Neural crest cell (in vitro differentiated cells): ENCODE results near the gene JAK3. TPM values are rescaled to one million over a fixed set of nuclear protein-coding genes. Genes with fewer than 3 reads are reported as not detected.

ENCODE experiments used
- DNase-seq: peaks from one replicate; pipeline ENCODE4 v3.0.0; 2021; ENCODE audit warnings: low read depth, mixed read lengths, low spot score
- H3K27ac Mint-ChIP-seq: one replicate; pipeline ENCODE4 v1.8.0; 2021; ENCODE audit warnings: mild to moderate bottlenecking, mixed read lengths; ENCODE audit not compliant: unreplicated experiment
- H3K27me3 Mint-ChIP-seq: 2 replicates; pipeline ENCODE4 v1.8.0; 2021; ENCODE audit warnings: low read depth, mild to moderate bottlenecking, mixed read lengths
- H3K36me3 Mint-ChIP-seq: 2 replicates; pipeline ENCODE4 v1.8.0; 2021; ENCODE audit warnings: low read depth, mild to moderate bottlenecking, mixed read lengths
- H3K4me1 Mint-ChIP-seq: 2 replicates; pipeline ENCODE4 v1.8.0; 2021; ENCODE audit warnings: mixed read lengths
- H3K4me3 Mint-ChIP-seq: one replicate; pipeline ENCODE4 v1.8.0; 2021; ENCODE audit warnings: mild to moderate bottlenecking, mixed read lengths
- H3K9me3 Mint-ChIP-seq: 2 replicates; pipeline ENCODE4 v1.8.0; 2021; ENCODE audit warnings: mixed read lengths
- total RNA-seq: library from RNA; stranded (reverse); gene quantifications from 2 replicates; pipeline ENCODE4 v1.2.1, GENCODE V29; 2021
- TF ChIP-seq, protein P1 (sequence below): fragments of 200-600 bp; sonication (generic); conservative IDR thresholded peaks from 2 replicates; pipeline ENCODE4 v1.5.0; 2021; ENCODE audit warnings: antibody characterized with exemption, mild to moderate bottlenecking

Gene JAK3
- total RNA-seq, 1 donor from 2014 or later, result 1.6 TPM

DNA sequence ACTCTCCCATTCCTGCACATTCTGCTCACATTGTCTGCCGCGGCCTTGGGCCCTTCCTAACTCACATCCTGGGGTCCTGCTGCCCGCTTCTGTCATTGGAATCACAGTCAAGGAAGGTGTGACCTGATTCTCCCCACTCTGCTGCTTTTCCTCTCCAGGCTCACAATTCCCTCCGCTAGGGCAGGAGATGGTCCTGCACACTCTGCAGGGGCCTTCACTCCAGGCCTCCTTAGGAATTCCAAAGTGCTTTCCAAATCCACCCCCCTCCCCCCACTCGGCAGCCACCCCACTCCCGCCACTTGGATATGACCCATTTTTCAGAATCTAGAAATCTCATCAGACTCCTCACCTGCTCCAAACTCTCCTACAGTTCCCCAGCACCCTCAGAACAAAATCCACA, 20.9 kb upstream of the JAK3 start:
- no peaks in the 10 kb centered on the region for H3K9me3 Mint-ChIP-seq
- no peak overlapping the region for H3K27ac Mint-ChIP-seq
- peaks cover 14% of the 10 kb centered on the region for H3K36me3 Mint-ChIP-seq
- H3K27me3 Mint-ChIP-seq, result peaks cover 77% of the 10 kb centered on the region
- H3K4me1 Mint-ChIP-seq, result no peaks in the 10 kb centered on the region
- TF ChIP-seq, protein P1, sequence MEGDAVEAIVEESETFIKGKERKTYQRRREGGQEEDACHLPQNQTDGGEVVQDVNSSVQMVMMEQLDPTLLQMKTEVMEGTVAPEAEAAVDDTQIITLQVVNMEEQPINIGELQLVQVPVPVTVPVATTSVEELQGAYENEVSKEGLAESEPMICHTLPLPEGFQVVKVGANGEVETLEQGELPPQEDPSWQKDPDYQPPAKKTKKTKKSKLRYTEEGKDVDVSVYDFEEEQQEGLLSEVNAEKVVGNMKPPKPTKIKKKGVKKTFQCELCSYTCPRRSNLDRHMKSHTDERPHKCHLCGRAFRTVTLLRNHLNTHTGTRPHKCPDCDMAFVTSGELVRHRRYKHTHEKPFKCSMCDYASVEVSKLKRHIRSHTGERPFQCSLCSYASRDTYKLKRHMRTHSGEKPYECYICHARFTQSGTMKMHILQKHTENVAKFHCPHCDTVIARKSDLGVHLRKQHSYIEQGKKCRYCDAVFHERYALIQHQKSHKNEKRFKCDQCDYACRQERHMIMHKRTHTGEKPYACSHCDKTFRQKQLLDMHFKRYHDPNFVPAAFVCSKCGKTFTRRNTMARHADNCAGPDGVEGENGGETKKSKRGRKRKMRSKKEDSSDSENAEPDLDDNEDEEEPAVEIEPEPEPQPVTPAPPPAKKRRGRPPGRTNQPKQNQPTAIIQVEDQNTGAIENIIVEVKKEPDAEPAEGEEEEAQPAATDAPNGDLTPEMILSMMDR, result no peak
- peak overlapping the region; percentile 69 for H3K4me3 Mint-ChIP-seq
- DNase-seq, result no peak

DNA sequence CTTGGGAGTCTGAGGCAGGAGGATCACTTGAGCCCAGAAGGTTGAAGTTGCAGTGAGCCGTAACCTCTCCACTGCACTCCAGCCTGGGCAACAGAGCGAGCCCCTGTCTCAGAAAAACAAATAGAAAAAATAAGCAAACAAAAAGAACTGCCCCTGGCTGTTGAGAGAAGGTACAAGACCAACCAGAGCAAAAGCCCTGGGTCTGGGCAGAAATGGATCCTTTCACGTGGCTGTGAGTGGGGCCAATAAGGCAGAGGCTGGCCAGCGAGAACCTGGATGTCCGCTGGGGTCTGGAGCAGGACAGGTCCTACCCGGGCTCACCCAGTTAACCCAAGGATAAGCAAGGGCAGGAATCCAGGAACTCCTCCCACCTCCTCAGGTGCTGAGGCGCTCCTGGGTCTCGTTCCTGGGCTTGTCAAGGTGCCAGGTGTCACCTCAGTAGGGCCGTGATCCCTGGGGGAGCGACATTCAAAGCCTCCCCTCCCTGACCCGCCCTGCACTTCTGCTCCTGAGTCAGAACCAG, 19.2 kb upstream of the JAK3 start:
- no peak for DNase-seq
- no peak overlapping the region for H3K27ac Mint-ChIP-seq
- TF ChIP-seq, protein P1, result no peak
- no peaks in the 10 kb centered on the region for H3K9me3 Mint-ChIP-seq
- H3K36me3 Mint-ChIP-seq, result peaks cover 16% of the 10 kb centered on the region
- H3K4me3 Mint-ChIP-seq, result peak overlapping the region; percentile 81
- H3K4me1 Mint-ChIP-seq, result no peaks in the 10 kb centered on the region
- peaks cover 71% of the 10 kb centered on the region for H3K27me3 Mint-ChIP-seq

DNA sequence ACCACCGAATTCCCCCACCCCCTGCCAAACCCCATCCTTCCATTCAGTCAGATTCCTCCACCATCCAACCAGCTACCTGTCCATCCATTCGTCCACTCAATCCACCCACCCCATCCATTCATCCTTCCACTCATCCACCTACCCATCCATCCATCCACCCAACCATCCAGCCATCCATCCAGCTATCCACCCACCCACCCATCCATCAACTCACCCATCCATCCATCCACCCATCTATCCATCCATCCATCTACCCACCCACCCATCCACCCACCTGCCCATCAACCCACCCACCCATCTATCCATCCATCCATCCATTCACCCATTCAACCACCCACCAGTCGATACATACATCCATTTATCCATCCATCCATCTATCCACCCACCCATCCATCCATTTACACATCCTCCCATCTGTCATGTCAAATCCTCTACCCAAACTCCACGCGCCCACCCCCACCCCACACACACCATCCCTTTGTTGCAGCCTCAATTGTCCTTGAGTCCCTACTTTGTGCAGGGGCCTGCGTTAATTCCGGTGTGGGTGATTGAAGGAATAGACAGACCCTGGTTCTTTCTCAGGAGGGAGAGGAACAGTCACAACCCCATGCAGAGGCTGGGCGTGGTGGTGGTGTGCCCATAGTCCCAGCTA, 18.7 kb upstream of the JAK3 start:
- no peak overlapping the region for H3K27ac Mint-ChIP-seq
- H3K4me3 Mint-ChIP-seq, result peak overlapping the region; percentile 83
- H3K27me3 Mint-ChIP-seq, result peaks cover 66% of the 10 kb centered on the region
- H3K36me3 Mint-ChIP-seq, result peaks cover 18% of the 10 kb centered on the region
- peaks cover 4% of the 10 kb centered on the region for H3K4me1 Mint-ChIP-seq
- TF ChIP-seq, protein P1, result no peak
- H3K9me3 Mint-ChIP-seq, result no peaks in the 10 kb centered on the region
- no peak for DNase-seq

DNA sequence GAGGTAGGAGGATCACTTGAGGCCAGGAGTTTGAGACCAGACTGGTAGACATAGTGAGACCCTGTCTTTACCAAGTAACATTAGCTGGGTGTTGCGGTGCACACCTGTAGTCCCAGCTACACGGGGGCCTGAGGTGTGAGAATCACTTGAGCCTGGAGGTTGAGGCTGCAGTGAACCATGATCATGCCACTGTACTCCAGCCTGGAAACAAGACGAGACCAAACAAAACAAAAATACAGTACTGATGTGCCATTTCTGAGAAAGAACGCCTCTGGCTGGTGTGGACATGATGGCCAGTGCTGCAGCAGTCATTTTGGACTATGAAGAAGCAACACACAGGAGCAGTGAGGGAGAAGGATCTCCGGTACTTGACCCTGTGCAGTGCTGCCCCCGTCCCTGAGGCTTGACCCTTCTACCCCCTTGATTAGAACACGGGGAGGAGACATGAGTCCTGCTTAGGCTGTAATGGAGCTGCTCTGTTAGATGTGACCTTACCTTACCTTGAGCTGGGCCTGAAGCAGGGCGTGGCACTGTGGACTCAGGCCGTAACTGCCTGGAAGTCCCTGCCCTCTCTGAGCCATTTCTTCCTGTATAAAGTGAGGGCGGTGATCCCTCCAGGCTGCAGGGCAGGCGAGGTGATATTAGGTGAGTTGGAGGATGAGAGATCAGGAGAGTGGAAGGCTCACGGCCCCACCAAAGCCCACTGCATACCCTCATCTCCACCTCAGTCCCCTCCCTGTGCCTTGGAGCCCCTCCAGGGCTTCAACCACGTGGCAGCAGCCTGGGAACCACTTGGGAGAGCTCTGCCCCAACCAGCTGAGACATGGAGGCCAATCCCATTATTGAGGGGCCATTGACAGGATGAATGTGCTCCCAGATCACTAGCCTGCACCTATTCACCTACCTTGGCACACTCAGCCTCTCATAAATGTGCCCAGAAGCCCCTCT, 17.9 kb upstream of the JAK3 start:
- H3K27me3 Mint-ChIP-seq, result peaks cover 58% of the 10 kb centered on the region
- H3K27ac Mint-ChIP-seq, result no peak overlapping the region
- no peak for DNase-seq
- peaks cover 12% of the 10 kb centered on the region for H3K4me1 Mint-ChIP-seq
- peak overlapping the region; percentile 83 for H3K4me3 Mint-ChIP-seq
- H3K9me3 Mint-ChIP-seq, result no peaks in the 10 kb centered on the region
- H3K36me3 Mint-ChIP-seq, result peaks cover 22% of the 10 kb centered on the region
- TF ChIP-seq, protein P1, result no peak

DNA sequence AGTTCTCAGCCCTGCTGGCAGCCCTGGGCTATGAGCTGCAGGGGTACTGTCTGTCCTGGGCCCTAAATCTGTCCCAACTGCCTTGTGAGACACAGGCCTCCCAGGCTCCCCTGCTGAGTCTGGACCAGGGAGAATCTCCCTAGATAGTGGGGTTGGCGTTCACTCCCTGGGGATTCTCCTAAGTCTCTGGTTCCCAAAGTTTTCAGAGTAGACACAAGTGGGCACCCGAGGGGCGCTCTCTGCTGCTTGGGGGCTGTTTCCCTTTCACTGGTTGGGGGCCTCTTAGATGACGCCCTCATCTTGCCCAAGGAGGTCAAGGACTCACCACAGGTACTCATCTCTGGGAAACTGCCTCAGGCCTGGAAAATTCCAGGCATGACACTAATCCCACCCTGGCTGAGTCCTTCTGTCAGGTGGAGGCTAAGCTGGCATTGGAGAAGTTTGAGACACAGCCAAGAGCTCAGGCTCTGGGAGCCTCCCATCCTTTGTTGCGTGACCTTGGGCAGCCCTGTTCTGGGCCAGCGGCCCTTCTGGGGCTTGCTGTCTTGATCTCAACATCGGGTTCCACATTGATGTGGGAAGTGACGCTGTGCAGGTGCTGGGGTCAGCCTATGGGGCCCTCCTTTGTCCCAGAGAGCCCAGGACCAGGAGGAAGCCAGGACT, 15.9 kb upstream of the JAK3 start:
- Mint-ChIP-seq H3K4me1 (peaks cover 28% of the 10 kb centered on the region), H3K27me3 (peaks cover 43% of the 10 kb centered on the region), H3K36me3 (peaks cover 29% of the 10 kb centered on the region), H3K27ac (no peak overlapping the region), H3K9me3 (no peaks in the 10 kb centered on the region), H3K4me3 (peak overlapping the region; percentile 72)
- no peak for DNase-seq
- TF ChIP-seq, protein P1, result no peak
